GM12875 (cell line): ENCODE results near the gene AARS2.
"Not testable (repeated sequence)": the region's sequence is repeated elsewhere in the genome, so short reads cannot be mapped to it uniquely, and the experiment has no call there.

Experiments used
- H3K4me3 ChIP-seq: one replicate; pipeline ENCODE4 v1.5.1; 2011; ENCODE audit warnings: low read depth, low read length, control low read depth
- TF ChIP-seq, protein P1 (sequence below): IDR thresholded peaks from 2 replicates; pipeline ENCODE4 v1.5.1; 2011; ENCODE audit warnings: low read depth, mild to moderate bottlenecking, control low read depth, inconsistent platforms, low read length, moderate library complexity, borderline replicate concordance; ENCODE audit not compliant: insufficient read depth

Gene AARS2

GRCh38 chr6:44349904-44350649, 36.9 kb upstream of the AARS2 start:
- TF ChIP-seq, protein P1, sequence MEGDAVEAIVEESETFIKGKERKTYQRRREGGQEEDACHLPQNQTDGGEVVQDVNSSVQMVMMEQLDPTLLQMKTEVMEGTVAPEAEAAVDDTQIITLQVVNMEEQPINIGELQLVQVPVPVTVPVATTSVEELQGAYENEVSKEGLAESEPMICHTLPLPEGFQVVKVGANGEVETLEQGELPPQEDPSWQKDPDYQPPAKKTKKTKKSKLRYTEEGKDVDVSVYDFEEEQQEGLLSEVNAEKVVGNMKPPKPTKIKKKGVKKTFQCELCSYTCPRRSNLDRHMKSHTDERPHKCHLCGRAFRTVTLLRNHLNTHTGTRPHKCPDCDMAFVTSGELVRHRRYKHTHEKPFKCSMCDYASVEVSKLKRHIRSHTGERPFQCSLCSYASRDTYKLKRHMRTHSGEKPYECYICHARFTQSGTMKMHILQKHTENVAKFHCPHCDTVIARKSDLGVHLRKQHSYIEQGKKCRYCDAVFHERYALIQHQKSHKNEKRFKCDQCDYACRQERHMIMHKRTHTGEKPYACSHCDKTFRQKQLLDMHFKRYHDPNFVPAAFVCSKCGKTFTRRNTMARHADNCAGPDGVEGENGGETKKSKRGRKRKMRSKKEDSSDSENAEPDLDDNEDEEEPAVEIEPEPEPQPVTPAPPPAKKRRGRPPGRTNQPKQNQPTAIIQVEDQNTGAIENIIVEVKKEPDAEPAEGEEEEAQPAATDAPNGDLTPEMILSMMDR: no peak
- no peak overlapping the region for H3K4me3 ChIP-seq

DNA sequence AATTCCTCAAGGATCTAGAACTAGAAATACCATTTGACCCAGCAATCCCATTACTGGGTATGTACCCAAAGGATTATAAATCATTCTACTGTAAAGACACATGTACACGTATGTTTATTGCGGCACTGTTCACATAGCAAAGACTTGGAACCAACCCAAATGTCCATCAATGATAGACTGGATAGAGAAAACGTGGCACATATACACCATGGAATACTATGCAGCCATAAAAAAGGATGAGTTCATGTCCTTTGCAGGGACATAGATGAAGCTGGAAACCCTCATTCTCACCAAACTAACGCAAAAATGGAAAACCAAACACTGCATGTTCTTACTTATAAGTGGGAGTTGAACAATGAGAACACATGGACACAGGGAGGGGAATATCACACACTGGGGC, 33.7 kb upstream of the AARS2 start:
- not testable (repeated sequence) for H3K4me3 ChIP-seq

DNA sequence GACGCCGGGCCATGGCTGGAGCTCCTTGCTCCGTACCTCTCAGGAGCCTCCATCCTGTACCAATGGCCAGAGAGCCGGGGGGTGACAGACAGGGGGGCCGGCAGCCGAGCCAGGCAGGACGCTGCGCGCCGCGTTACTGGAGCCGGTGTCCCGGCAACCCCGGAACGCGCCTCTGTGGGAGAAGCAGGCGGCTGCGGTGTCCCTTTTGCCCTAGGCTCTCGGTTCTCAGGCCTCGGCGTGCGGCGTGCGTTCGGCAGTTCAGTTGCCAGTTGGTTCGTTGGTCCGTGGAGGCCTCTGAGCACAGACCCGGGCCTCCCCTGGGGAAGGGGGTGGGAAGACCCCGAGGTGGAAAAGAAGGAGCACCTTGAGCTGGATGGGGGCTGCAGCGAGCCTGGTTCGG, 29.3 kb upstream of the AARS2 start, which contains the start of gene SPATS1:
TSS of gene SPATS1 (plus strand) at position 162 of the 400 bp plus-strand sequence. CDS start 446 bp downstream, outside the sequence.
- no peak within 1 kb of the TSS for H3K4me3 ChIP-seq
- TF ChIP-seq, protein P1: no peak

GRCh38 chr6:44342052-44342451, 28.9 kb upstream of the AARS2 start:
- no peak overlapping the region for H3K4me3 ChIP-seq
- TF ChIP-seq, protein P1: no peak

- no peak overlapping the region for H3K4me3 ChIP-seq
- TF ChIP-seq, protein P1: no peak
Observed at GRCh38 chr6:44341095-44341890, 28.1 kb upstream of the AARS2 start.

DNA sequence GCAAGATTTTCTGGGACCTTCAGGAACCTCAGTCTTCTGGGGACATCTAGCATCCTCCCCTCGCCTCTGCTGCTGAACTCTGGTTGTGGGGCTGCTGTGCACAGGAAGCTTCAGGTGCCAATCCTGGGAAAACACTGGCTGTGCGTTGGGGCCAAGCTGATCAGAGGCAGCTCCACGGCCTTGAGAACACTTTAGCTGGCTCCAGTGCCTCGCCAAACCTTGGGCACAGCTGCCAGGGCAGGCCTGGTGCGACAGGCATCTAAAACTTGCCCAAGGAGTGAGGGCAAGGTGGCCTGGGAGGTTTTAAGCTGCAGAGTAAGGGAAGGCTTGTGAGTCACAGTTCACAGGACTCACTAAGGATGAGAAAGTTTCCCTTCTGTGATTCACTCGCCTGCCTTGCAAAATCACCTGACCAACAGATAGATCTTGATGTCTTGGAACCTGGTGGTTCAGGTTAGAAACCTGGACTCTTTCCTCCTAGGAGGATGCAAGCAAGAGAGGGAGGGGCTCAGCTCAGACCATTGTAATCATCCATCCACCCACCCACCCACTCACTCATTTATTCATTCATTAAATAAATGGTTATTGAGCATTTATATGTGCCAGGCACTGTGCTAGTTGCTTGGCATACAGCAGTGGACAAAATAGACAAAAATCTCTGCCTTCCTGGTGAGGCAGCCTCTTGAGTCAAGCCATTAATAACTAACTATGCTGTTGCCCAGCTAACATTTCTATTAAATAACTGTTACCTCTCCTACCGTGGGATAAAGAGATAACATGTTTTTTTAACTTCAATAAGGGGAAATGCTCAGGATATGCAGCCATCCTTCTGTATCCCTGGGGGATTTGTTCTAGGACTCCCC, 26.8 kb upstream of the AARS2 start:
- TF ChIP-seq, protein P1: no peak

GRCh38 chr6:44339301-44339700, 26.2 kb upstream of the AARS2 start:
- H3K4me3 ChIP-seq: no peak overlapping the region
- TF ChIP-seq, protein P1: no peak

More for the DNA sequence above, 26.8 kb upstream of the AARS2 start:
- H3K4me3 ChIP-seq: no peak overlapping the region
